Adrenal gland (tissue), 5 donors: Measurements from ENCODE around the gene DLG5.

Source experiments
- POLR2A ChIP-seq, 2 donors: fragments of 450-650 bp; IDR thresholded peaks; one replicate each; pipeline ENCODE4 v1.6.1; 2017; ENCODE audit warnings: antibody characterized with exemption in 2 of 2, mild to moderate bottlenecking in 2 of 2, moderate library complexity in 1 of 2
- TF ChIP-seq, protein P1 (sequence below), 6 experiments: fragments of 450-650 bp in 4 of 6; fragments of 200-600 bp in 2 of 6; sonication (generic) in 1 of 6; IDR thresholded peaks; 1 replicate in 5 of 6; 2 replicates in 1 of 6; pipeline versions ENCODE4 v1.5.1 to v1.8.0; 2016 to 2021; ENCODE audit warnings: antibody characterized with exemption in 6 of 6, mild to moderate bottlenecking in 2 of 6, moderate library complexity in 1 of 6
- donor health status: DM: no; HTN: no; CAD: no.

- TF ChIP-seq, protein P1, sequence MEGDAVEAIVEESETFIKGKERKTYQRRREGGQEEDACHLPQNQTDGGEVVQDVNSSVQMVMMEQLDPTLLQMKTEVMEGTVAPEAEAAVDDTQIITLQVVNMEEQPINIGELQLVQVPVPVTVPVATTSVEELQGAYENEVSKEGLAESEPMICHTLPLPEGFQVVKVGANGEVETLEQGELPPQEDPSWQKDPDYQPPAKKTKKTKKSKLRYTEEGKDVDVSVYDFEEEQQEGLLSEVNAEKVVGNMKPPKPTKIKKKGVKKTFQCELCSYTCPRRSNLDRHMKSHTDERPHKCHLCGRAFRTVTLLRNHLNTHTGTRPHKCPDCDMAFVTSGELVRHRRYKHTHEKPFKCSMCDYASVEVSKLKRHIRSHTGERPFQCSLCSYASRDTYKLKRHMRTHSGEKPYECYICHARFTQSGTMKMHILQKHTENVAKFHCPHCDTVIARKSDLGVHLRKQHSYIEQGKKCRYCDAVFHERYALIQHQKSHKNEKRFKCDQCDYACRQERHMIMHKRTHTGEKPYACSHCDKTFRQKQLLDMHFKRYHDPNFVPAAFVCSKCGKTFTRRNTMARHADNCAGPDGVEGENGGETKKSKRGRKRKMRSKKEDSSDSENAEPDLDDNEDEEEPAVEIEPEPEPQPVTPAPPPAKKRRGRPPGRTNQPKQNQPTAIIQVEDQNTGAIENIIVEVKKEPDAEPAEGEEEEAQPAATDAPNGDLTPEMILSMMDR (IDR thresholded peaks at IDR 0.05): no peak
- TF ChIP-seq POLR2A (IDR thresholded peaks at IDR 0.05): no peak
Measured at GRCh38 chr10:77812741-77813140, 113.8 kb downstream of the DLG5 start.
